H1 (cell line): ENCODE results near the gene RBMS1. TPM values are rescaled to one million over a fixed set of nuclear protein-coding genes. Genes with fewer than 3 reads are reported as not detected.

Experiments
- GTF2F1 ChIP-seq: IDR thresholded peaks from 2 replicates; pipeline ENCODE4 v1.6.1; 2012; ENCODE audit warnings: low read depth, low read length, improper control_type of control experiment, borderline replicate concordance
- POLR2A ChIP-seq, 2 experiments: IDR thresholded peaks; 1 replicate in 1 of 2; 2 replicates in 1 of 2; pipeline ENCODE4 v1.6.1; 2011; ENCODE audit warnings: low read depth in 2 of 2, low read length in 2 of 2, mild to moderate bottlenecking in 2 of 2; ENCODE audit errors: control extremely low read depth in 1 of 2
- RBBP5 ChIP-seq: IDR thresholded peaks from 2 replicates; pipeline ENCODE4 v1.7.1; 2012; ENCODE audit warnings: low read depth, mild to moderate bottlenecking, inconsistent platforms, low read length, moderate library complexity, borderline replicate concordance
- RXRA ChIP-seq: IDR thresholded peaks from 2 replicates; pipeline ENCODE4 v1.6.1; 2011; ENCODE audit warnings: low read depth, mild to moderate bottlenecking, low read length, moderate library complexity; ENCODE audit not compliant: insufficient read depth
- SP1 ChIP-seq: IDR thresholded peaks from 2 replicates; pipeline ENCODE4 v1.6.1; 2011; ENCODE audit warnings: low read depth, low read length
- polyA plus RNA-seq, 7 experiments: library from polyadenylated mRNA; depleted of rRNA in 3 of 7; stranded (reverse) in 5 of 7; unstranded in 2 of 7; fragments of >200 nt in 5 of 7; fragments of 200-250 nt in 2 of 7; gene quantifications; 1 replicate in 5 of 7; 2 replicates in 1 of 7; 4 replicates in 1 of 7; pipeline versions ENCODE4 v1.2.1 to v1.2.3, GENCODE V29; 2011 to 2013; ENCODE audit warnings: missing spikeins in 2 of 7, mixed read lengths in 2 of 7
- total RNA-seq: library from RNA; stranded (reverse); fragmentation: NEBNext Ultra II Directional; extraction: Animal tissue kit (Norgen Biotek cat#: 25700); gene quantifications from 2 replicates; pipeline ENCODE4 v1.2.1, GENCODE V29; 2021

The RBMS1 gene
- total and polyA plus RNA-seq, 2 of the 8 experiments (the other 6 are each of a cell fraction or from before 2014, with no cell fraction given), result 53.7 to 60.0 TPM

GRCh38 chr2:160442603-160443002 is 51.0 kb downstream of the RBMS1 start (continued):
- no peak for TF ChIP-seq SP1
- TF ChIP-seq RBBP5, result no peak
- no peak for TF ChIP-seq GTF2F1
- TF ChIP-seq RXRA, result no peak
- TF ChIP-seq POLR2A (IDR thresholded peaks at IDR 0.05; ENCODE audit: control extremely low read depth in 1 of 2, low read depth in 2 of 2, low read length in 2 of 2), result no peak
